K562 (cell line): ENCODE measurements around the gene TNNT2.

Experiments
- ATF4 ChIP-seq: fragments of 450-650 bp; formaldehyde crosslinking; IDR thresholded peaks from 2 replicates; pipeline ENCODE4 v1.4.0; 2022; ENCODE audit warnings: mild to moderate bottlenecking, moderate library complexity
- CTCF ChIP-seq, 3 experiments: IDR thresholded peaks in 2 of 3; conservative IDR thresholded peaks in 1 of 3; 2 replicates each; pipeline ENCODE4 v1.5.1; 2011 to 2012; ENCODE audit warnings: low read length in 3 of 3, mild to moderate bottlenecking in 3 of 3, control low read depth in 2 of 3, improper control_type of control experiment in 1 of 3, inconsistent platforms in 1 of 3, low read depth in 1 of 3, mixed read lengths in 1 of 3, moderate library complexity in 1 of 3; ENCODE audit not compliant: insufficient read depth in 2 of 3
- HOMEZ ChIP-seq: fragments of 250-450 bp; sonication (Bioruptor Pico); IDR thresholded peaks from 2 replicates; pipeline ENCODE4 v1.4.0; 2020; ENCODE audit warnings: mild to moderate bottlenecking, moderate library complexity
- JUNB ChIP-seq: fragments of 450-650 bp; formaldehyde crosslinking; conservative IDR thresholded peaks from 2 replicates; pipeline ENCODE4 v1.4.0; 2020; ENCODE audit warnings: mild to moderate bottlenecking
- LEF1 ChIP-seq: fragments of 450-650 bp; IDR thresholded peaks from 2 replicates; pipeline ENCODE4 v1.6.1; 2016; ENCODE audit warnings: mild to moderate bottlenecking
- PRDM10 ChIP-seq: fragments of 450-650 bp; IDR thresholded peaks from 2 replicates; pipeline ENCODE4 v1.6.1; 2018; ENCODE audit not compliant: partially characterized antibody
- SLC30A9 ChIP-seq: fragments of 250-450 bp; sonication (Bioruptor Pico); IDR thresholded peaks from 2 replicates; pipeline ENCODE4 v1.8.0; 2022; ENCODE audit warnings: mild to moderate bottlenecking, moderate library complexity

GRCh38 chr1:201357211-201357610 is 20.3 kb downstream of the TNNT2 start:
- TF ChIP-seq ATF4 (no peak), SLC30A9 (no peak), CTCF (IDR thresholded peaks at IDR 0.05 in 2 of 3, conservative IDR thresholded peaks at IDR 0.05 in 1 of 3; ENCODE audit: insufficient read depth in 2 of 3, low read depth in 1 of 3, low read length in 3 of 3) (no peak), HOMEZ (CRISPR knock-in tag) (no peak), LEF1 (no peak), PRDM10 (no peak), JUNB (CRISPR knock-in tag) (no peak)
